Heart left ventricle (tissue), 16 donors: ENCODE data around the gene TFDP1. TPM values are rescaled to one million over a fixed set of nuclear protein-coding genes. Genes with fewer than 3 reads are reported as not detected.

ENCODE experiments used
- ATAC-seq, 4 donors: fragments of 200-7000 bp; cut with Tn5 transposase; one replicate each; pipeline ENCODE4 v1.9.1; 2020 to 2022; ENCODE audit warnings: moderate library complexity in 4 of 4, mild to moderate bottlenecking in 3 of 4, moderate number of reproducible peaks in 1 of 4
- DNase-seq, 5 donors: peaks; one replicate each; pipeline ENCODE4 v3.0.0-alpha.2; 2020
- H3K27ac ChIP-seq, 12 donors: fragments of 200-600 bp; sonication (generic) in 4 of 12; one replicate each; pipeline versions ENCODE4 v1.5.0 to v1.8.0; 2016 to 2022; ENCODE audit warnings: mild to moderate bottlenecking in 2 of 12
- H3K27me3 ChIP-seq, 9 donors: fragments of 200-600 bp; sonication (generic) in 2 of 9; one replicate each; pipeline versions ENCODE4 v1.5.1 to v1.8.0; 2016 to 2022; ENCODE audit warnings: mild to moderate bottlenecking in 3 of 9
- H3K36me3 ChIP-seq, 9 donors: fragments of 200-600 bp; sonication (generic) in 2 of 9; one replicate each; pipeline versions ENCODE4 v1.5.0 to v1.8.0; 2018 to 2022; ENCODE audit warnings: mild to moderate bottlenecking in 2 of 9
- H3K4me1 ChIP-seq, 12 donors: fragments of 200-600 bp; sonication (generic) in 4 of 12; one replicate each; pipeline versions ENCODE4 v1.5.0 to v1.8.0; 2016 to 2022; ENCODE audit warnings: mild to moderate bottlenecking in 3 of 12
- H3K4me3 ChIP-seq, 12 donors: fragments of 200-600 bp; sonication (generic) in 4 of 12; one replicate each; pipeline versions ENCODE4 v1.5.0 to v1.8.0; 2017 to 2022; ENCODE audit warnings: mild to moderate bottlenecking in 9 of 12, moderate library complexity in 4 of 12
- H3K9me3 ChIP-seq, 12 donors: fragments of 200-600 bp; sonication (generic) in 4 of 12; one replicate each; pipeline versions ENCODE4 v1.5.0 to v1.8.0; 2016 to 2022; ENCODE audit warnings: mild to moderate bottlenecking in 1 of 12
- CTCF ChIP-seq, 12 donors: fragments of 200-600 bp; sonication (generic) in 4 of 12; IDR thresholded peaks; one replicate each; pipeline versions ENCODE4 v1.5.0 to v1.8.0; 2018 to 2022; ENCODE audit warnings: antibody characterized with exemption in 12 of 12, mild to moderate bottlenecking in 5 of 12
- POLR2A ChIP-seq, 2 donors: fragments of 450-650 bp; IDR thresholded peaks; one replicate each; pipeline ENCODE4 v1.6.1; 2017; ENCODE audit warnings: antibody characterized with exemption in 2 of 2, mild to moderate bottlenecking in 2 of 2, moderate library complexity in 2 of 2
- WGBS, 4 donors: extraction: QIAGEN DNeasy Blood & Tissue Kit in 2 of 4; methylation state at CpG; one replicate each; pipeline versions ENCODE4 v1.1.5 to v1.1.7; 2013 to 2018; 5-methylcytosine and 5-hydroxymethylcytosine counted together
- intact Hi-C, 10 donors: fragments of 100-400 bp; cut with DNase I; formaldehyde crosslinking; loops; one replicate each; pipeline versions ENCODE4 v1.11.1 to v1.14.2; 2022
- polyA plus RNA-seq, 2 donors: library from polyadenylated mRNA; stranded (reverse); fragments of 200-250 nt; gene quantifications; one replicate each; pipeline ENCODE4 v1.2.3, GENCODE V29; 2013
- total RNA-seq, 9 donors: library from RNA; depleted of rRNA in 2 of 9; stranded (reverse); fragments of >200 nt in 2 of 9; fragmentation: NEBNext Ultra II Directional in 3 of 9; extraction: Animal tissue kit (Norgen Biotek cat#: 25700) in 3 of 9; gene quantifications; one replicate each; pipeline versions ENCODE4 v1.1.0 to v1.2.4, GENCODE V29; 2016 to 2023
- donor health status: ischemic (EF 13 %, LVEDD 7.1; RV severe dilation, severe dysfunction).
- donor health status: healthy with polysubstance abuse.
- donor health status: DM: no; HTN: yes; CAD: no.
- donor health status: DM: no; HTN: no; CAD: no.
- donor health status: ischemic (EF 25% LVEDD 6.9; RV normal size, moderate dysfunction).
- donor health status: ischemic (EF 25% LVEDD 5.7; RV mildly dilated, moderate dysfunction).
- donor health status: healthy.
- donor health status: DM: yes; HTN: yes; CAD: no.
- donor health status: ischemic (EF 35%, LVEDD 5.7; RV mildly dilated, moderate dysfunction).
- donor health status: nonischemic (EF 11% LVEDD 7.7; RV severe dilation, severe dysfunction).
- donor health status: DM: yes; HTN: yes; CAD: no.
- donor health status: PGD.
- donor health status: ischemic (EF 29% LVEDD 5.4; RV normal size, mild dysfunction).
- donor health status: nonischemic (EF 23%, LVEDD 6.1; RV moderate dilation, normal function).

Gene TFDP1
- total and polyA plus RNA-seq, 11 donors, result 19.7 to 50.3 (median 44.3) TPM

- Histone ChIP-seq H3K27me3 (no peaks in the 10 kb centered on the region), H3K36me3 (peaks cover 0 to 17% (median 0%) of the 10 kb centered on the region in 9 donors), H3K9me3 (no peaks in the 10 kb centered on the region), H3K4me1 (peaks cover 0 to 7% (median 0%) of the 10 kb centered on the region in 12 donors), H3K4me3 (no peak overlapping the region), H3K27ac (no peak overlapping the region)
- 90 to 95% (median 93%) methylated on average over 13 of the region's 13 CpGs for WGBS, 4 donors
- TF ChIP-seq POLR2A (IDR thresholded peaks at IDR 0.05) (no peak), CTCF (IDR thresholded peaks at IDR 0.05) (no peak)
- ATAC-seq (no peak), DNase-seq (peak in 1 of 5 donors; percentile 5)
- intact Hi-C loops, result no loop called here
Measured at GRCh38 chr13:113603116-113603710, 18.7 kb downstream of the TFDP1 start.

GRCh38 chr13:113604186-113604585 lies 19.6 kb downstream of the TFDP1 start:
- H3K4me1 ChIP-seq, result peaks cover 0 to 7% (median 0%) of the 10 kb centered on the region in 12 donors
- H3K36me3 ChIP-seq, result peaks cover 0 to 12% (median 0%) of the 10 kb centered on the region in 9 donors
- H3K9me3 ChIP-seq, result no peaks in the 10 kb centered on the region
- DNase-seq (no peak), ATAC-seq (no peak)
- no peak overlapping the region for H3K27ac ChIP-seq
- H3K27me3 ChIP-seq, result no peaks in the 10 kb centered on the region
- WGBS, 4 donors, result 80 to 100% (median 88%) methylated on average over 1 of the region's 1 CpG; no CpG with 5 or more reads in 1 of the 4 donors
- TF ChIP-seq POLR2A (IDR thresholded peaks at IDR 0.05) (no peak), CTCF (IDR thresholded peaks at IDR 0.05) (no peak)
- no peak overlapping the region for H3K4me3 ChIP-seq
- intact Hi-C loops, result no loop called here

GRCh38 chr13:113605461-113605860 lies 20.9 kb downstream of the TFDP1 start:
- intact Hi-C loops, result no loop called here
- WGBS, 4 donors, result 95 to 99% (median 98%) methylated on average over 8 of the region's 8 CpGs
- no peak for DNase-seq
- Histone ChIP-seq H3K27ac (no peak overlapping the region), H3K4me1 (peaks cover 0 to 7% (median 0%) of the 10 kb centered on the region in 12 donors), H3K27me3 (no peaks in the 10 kb centered on the region), H3K36me3 (peaks cover 0 to 12% (median 0%) of the 10 kb centered on the region in 9 donors), H3K9me3 (no peaks in the 10 kb centered on the region), H3K4me3 (no peak overlapping the region)
- no peak for ATAC-seq
- TF ChIP-seq POLR2A (IDR thresholded peaks at IDR 0.05), result no peak
- no peak for TF ChIP-seq CTCF (IDR thresholded peaks at IDR 0.05)

- intact Hi-C loops, result no loop called here
- H3K27ac ChIP-seq, result no peak overlapping the region
- no peak for DNase-seq
- peaks cover 0 to 7% (median 0%) of the 10 kb centered on the region in 12 donors for H3K4me1 ChIP-seq
- no peaks in the 10 kb centered on the region for H3K9me3 ChIP-seq
- TF ChIP-seq CTCF (IDR thresholded peaks at IDR 0.05) (no peak), POLR2A (IDR thresholded peaks at IDR 0.05) (no peak)
- no peak overlapping the region for H3K4me3 ChIP-seq
- 93 to 98% (median 96%) methylated on average over 32 to 34 of the region's 34 CpGs for WGBS, 4 donors
- no peaks in the 10 kb centered on the region for H3K27me3 ChIP-seq
- no peak for ATAC-seq
- peaks cover 0 to 12% (median under 1%) of the 10 kb centered on the region in 9 donors for H3K36me3 ChIP-seq
Measured at GRCh38 chr13:113605866-113606438, 21.4 kb downstream of the TFDP1 start.
